EL (cell line): ENCODE data around the gene NFKBIB.
"Not testable (repeated sequence)": the region's sequence is repeated elsewhere in the genome, so short reads cannot be mapped to it uniquely, and the experiment has no call there.

Source experiments
- DNase-seq: peaks from one replicate; pipeline ENCODE4 v3.0.0-alpha.2; 2016

The NFKBIB gene

DNA sequence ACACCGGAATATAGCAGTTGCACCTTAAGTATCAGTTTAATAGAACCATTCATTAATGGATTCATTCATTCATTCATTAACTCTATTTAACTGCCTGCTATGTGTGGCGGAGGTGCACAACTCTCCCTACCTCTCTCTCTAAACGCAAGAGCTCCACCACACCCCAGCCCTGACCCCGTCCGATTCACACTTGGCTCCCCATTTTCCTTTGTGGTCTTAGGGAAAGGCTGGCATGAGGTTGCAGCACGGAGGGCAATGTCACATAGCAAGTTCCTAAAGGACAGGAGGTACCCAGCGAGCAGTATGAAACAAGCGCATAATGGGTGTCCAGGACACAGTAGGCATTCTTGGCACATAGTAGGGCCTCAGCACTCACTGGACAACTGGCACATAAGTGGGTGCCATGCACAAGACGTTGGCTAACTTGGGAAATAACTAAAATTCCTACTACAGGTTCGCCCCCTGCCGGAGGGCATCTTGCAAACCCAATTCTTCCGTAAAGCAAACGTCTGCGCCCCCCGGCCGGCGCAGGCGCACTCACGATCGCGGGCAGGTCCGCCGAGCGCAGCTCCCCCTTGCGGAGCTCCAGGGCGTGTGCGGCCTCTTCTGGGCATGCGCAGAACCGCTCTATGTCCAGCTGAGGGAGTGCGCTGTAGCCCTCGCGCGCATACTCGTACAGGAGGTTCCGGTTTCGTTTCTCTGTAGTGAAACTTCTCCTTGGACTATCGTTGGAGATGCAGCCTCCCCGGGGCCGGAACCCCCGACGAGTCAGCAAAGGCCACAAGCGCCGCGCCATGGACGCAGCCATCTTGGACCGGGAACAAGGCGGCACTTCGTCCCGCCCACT lies 30.4 kb downstream of the NFKBIB start, which contains the start of gene SARS2:
Gene SARS2 (minus strand): TSS at position 835 of the 847 bp plus-strand sequence. CDS start 27 bp downstream, at position 808.
- DNase-seq, result peak; percentile 94

- peak; percentile 99 for DNase-seq
These were observed 31.2 kb downstream of the NFKBIB start, which contains the start of gene MRPS12 for GRCh38 chr19:38930776-38931520. Gene MRPS12, plus strand, starts transcription at chr19:38930944. Its CDS starts 351 bp downstream, at chr19:38931295.

DNA sequence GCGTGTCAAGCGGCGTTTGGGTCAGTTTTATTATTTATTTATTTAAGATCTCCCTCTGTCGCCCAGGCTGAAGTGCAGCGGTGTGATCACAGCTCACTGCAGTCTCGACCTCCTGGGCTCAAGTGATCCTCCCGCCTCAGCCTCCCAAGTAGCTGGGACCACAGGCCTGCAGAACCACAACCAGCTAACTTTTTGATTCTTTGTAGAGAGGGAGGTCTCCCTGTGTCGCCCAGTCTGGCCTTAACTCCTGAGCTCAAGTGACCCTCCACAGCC lies 31.7 kb downstream of the NFKBIB start:
- no peak for DNase-seq

DNA sequence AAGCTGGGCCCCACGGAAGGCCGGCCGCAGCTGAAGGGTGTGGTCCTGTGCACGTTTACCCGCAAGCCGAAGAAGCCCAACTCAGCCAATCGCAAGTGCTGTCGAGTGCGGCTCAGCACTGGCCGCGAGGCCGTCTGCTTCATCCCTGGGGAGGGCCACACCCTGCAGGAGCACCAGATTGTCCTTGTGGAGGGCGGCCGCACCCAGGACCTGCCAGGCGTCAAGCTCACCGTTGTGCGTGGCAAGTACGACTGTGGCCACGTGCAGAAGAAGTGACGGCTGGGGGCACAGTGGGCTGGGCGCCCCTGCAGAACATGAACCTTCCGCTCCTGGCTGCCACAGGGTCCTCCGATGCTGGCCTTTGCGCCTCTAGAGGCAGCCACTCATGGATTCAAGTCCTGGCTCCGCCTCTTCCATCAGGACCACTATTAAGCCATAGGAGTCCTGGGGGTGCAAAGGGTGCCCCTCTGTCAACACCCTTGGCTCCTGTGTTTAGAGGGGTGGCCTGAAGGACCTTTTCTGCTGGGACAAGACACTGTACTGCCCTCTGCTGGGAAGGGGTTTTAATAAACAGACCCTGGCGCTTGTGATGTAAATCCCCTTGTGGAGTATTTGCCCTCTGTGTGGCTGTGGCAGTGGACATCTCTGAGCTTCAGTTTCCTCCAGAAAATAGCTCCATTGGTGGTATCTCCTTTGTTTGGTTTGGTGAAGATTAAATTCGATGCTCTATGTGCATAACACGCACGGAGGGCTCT lies 32.8 kb downstream of the NFKBIB start:
- peak; percentile 43 for DNase-seq

DNA sequence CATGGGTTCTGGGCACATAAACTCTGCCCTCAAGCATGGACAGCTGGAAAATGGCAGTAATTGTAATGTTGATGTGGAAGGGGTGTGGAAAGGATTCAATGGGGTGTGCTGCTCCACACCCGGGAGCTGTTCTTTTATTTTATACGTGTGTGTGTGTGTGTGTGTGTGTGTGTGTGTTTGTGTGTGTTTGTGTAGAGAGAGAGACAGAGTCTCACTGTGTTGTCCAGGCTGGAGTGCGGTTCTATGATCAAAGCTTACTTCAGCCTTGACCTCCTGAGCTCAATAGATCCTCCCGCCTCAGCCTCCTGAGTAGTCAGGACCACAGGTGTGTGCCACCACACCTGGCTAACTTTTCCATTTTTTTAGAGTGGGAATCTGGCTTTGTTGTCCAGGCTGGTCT lies 33.8 kb downstream of the NFKBIB start:
- DNase-seq, result no peak

GRCh38 chr19:38939957-38940356 lies 40.2 kb downstream of the NFKBIB start:
- no peak for DNase-seq

DNA sequence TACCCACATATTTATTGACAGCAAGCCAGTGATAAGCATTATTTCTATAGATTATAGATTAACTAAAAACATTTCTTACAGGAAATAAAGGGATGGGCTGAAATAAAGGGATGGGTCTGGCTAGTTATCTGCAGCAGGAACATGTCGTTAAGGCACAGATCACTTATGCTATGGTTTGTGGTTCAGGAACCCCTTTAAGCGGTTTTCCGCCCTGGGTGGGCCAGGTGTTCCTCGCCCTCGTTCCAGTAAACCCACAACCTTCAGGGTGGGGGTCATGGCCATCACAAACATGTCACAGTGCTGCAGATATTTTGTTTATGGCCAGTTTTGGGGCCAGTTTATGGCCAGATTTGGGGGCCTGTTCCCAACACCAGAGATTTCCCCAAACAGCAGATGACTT lies 41.7 kb downstream of the NFKBIB start:
- DNase-seq, result not testable (repeated sequence)

- DNase-seq, result no peak
These were observed 42.2 kb downstream of the NFKBIB start for GRCh38 chr19:38941979-38942378.

DNA sequence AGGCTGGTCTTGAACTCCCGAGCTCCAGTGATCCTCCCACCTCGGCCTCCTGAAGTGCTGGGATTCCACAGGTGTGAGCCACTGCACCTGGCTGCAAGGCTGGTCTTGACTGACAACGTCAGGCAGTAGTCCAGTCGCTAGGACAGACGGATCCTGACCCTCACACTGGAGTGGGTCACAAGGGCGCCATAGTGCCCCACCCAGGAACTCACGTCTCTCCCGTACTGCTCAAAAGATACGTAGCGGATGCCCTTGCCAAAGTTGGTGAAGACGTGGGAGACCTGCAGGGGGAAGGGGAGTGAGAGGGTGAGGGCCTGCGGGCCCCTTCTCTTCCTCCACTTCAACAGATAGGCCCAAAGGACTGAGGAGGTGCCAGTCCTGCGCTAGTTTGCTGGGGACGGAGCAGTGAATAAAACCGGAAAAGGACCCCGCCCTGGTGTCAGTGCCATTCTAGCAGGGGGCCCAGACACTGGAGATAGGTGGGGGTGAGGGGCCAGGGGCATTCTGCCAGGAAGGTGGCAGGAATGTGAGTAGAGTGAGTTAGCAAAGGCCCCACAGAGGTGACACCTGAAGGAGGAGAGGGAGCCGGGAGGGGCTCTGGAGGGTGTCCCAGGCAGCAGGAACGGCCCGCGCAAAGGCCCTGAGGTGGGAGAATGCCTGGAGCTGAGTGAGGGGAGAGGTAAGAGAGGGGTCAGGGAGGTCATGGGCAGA lies 42.9 kb downstream of the NFKBIB start:
- DNase-seq, result no peak

DNA sequence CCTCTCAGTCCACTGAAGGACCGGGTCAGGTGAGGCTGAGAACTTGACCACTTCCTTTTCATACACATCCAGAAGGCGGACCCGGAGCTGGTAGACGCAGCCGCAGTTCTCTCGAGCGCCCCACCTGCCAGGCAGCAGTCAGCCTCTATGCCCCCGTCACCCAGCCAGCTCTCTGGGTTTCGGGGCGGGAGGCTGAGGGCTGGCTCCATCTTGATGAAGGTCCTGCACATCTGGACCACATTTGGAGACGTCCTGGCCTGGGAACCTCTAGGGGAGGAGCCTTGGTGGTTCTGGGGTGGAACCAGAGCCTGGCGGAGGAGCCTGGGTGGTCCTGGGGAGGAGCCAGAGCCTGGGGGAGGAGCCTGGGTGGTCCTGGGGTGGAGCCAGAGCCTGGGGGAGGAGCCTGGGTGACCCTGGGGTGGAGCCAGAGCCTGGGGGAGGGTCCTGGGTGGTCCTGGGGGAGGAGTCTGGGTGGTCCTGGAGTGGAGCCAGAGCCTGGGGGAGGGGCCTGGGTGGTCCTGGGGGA lies 45.3 kb downstream of the NFKBIB start:
- no peak for DNase-seq

DNA sequence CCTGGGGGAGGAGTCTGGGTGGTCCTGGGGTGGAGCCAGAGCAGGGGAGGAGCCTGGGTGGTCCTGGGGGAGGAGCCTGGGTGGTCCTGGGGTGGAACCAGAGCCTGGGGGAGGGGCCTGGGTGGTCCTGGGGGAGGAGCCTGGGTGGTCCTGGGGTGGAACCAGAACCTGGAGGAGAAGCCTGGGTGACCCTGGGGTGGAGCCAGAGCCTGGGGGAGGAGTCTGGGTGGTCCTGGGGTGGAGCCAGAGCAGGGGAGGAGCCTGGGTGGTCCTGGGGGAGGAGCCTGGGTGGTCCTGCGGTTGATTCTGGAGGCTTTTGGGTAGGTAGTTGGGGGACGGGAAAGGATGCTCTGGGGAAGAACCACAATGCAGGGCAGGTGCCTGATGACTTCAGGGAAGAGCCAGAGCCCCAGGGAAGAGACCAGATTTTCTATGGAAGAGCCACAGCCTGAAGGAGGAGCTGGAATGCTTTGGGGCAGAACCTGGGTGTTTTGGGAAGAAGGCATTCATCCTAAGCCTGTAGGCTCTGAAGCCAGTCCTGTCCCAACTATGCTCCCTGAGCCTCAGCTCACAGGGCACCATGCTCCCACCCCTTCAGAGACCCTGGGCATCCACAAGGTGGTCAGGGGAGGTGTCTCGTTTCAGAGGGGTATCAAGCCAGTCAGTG lies 45.9 kb downstream of the NFKBIB start:
- no peak for DNase-seq

DNA sequence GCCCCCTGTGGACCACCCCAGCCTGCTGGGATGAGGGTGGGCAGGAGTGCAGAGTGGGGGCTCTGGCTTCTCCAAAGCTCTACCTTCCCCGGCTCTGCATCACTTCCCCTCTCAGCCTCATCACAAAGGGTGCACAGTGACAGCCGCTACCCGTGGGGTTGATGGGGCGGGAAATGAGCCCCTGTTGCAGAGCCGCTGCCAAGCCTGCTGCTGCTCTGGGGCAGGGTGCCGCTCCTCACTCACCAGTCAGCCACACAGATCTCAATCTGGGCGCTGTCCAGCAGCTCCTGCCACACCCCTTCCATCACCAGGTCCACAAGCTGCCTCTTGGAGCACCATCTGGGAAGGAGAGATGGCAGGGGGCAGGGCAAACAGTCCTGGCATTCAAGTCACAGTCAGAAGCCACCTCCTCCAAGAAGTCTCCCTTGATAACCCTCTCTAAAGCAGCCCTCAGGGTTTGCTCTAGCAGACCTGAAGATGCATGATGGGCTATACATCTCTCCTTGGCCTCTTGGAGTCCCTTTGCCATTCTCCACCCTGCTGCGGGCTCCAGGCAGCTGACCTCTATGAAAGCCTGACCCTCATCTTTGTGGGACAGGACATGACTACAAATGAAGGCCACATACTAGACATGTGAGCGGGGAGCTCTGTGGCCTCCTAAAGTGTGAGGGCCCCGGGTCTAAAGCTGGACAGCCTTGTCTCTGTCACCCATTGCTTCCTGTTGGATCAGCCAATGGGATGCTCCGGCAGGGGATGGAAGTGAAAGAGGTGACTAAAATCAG lies 46.7 kb downstream of the NFKBIB start:
- DNase-seq, result no peak

DNA sequence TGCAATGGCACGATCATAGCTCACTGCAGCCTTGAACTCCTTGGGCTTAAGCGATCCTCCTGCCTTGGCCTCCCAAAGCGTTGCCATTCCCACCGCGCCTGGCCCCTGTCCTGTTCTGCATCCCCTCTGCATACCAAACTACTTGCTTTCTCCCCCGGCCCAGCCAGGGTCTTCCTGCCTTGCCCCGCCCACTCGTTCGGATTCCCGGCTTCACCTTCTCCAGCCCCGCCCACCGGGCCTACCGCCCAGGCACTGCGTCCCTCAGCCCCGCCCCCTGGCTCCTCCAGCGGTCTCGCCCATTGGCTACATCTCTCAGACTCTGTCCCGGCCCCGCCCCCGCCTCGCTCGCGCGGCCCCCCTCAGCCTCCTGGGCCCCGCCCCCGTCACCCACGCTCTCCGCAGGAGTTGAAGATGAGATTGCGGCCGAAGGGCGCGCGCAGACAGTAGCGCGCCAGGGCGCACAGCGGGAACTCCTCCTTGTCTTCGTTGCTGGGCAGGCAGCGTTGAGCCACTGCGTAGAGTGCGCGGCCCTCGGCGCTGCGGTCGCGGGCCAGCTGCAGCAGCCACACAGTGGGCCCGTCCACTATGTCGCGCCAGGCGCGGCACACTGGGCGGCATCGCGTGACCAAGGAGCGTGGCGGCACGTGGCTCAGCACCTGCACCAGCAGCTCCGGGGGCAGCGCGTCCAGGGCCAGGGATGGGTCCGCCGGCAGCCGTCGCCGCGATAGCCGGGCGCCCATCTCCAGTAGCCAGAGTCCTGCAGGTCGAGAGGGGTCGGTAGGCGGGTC lies 50.0 kb downstream of the NFKBIB start:
- DNase-seq, result peak; percentile 16

DNA sequence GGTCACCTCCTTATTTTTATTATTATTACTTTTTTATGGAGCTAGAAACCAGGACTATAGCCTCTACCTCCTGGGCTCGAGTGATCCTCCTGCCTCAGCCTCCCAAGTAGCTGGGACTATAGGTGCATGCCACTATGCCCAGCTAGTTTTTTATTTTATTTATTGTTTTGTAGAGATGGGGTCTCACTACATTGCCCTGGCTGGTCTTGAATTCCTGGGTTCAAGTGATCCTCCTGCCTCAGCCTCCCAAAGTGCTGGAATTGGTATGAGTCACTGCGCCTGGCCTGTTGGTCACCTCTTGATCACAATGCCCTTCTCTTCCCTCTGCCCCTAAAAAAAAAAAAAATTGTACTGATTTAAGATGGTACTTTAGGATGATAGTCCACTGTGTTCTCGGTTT lies 51.4 kb downstream of the NFKBIB start:
- no peak for DNase-seq

- DNase-seq, result no peak
These were observed 52.8 kb downstream of the NFKBIB start for GRCh38 chr19:38952395-38953165.

DNA sequence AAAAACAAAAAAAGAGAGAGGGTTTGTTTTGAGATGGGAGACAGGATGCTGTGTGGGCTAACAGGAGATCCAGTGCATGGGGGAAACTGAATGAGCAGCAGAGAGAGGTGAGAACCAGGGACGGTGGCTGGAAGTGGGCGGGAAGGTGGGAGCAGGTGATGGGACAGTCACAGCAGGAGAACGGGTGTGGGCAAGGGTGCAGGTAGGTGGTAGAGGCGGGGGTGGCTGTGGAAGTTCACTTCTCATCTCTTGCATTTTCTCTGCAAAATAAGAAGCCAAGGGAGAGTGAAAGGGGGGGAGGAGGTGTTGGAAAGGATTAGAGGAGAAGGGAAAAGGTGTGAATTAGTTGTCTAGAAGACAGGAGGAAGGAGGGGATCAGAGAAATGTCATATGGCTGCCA lies 53.9 kb downstream of the NFKBIB start:
- no peak for DNase-seq

DNA sequence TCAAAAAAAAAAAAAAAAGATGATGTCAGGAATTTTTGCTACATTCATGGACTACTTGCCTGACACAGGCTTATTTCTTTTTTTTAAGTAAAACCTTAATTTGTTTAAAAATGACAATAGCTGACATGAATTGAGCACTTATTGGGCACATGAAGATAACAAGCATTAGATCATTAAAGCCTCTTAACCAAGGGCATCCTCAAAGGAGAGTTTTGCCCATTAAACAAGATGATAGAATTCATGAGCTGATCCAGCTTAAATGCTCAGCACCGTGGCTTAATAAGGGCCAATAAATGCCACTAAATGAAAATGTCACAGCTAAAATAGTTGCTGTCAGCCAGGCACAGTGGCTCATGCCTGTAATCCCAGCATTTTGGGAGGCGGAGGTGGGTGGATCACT lies 56.5 kb downstream of the NFKBIB start:
- DNase-seq, result no peak

- DNase-seq, result no peak
These were observed 58.5 kb downstream of the NFKBIB start for GRCh38 chr19:38958301-38958700.
